Activated naive CD8-positive, alpha-beta T cell (primary cell): Measurements from ENCODE around the gene PACSIN3.

ENCODE experiments used
- H3K27ac Mint-ChIP-seq: one replicate; pipeline ENCODE4 v1.8.0; 2021; ENCODE audit warnings: mixed read lengths
- H3K27me3 Mint-ChIP-seq: one replicate; pipeline ENCODE4 v1.8.0; 2021; ENCODE audit warnings: mixed read lengths
- H3K36me3 Mint-ChIP-seq: one replicate; pipeline ENCODE4 v1.8.0; 2021; ENCODE audit warnings: mixed read lengths
- H3K4me1 Mint-ChIP-seq: one replicate; pipeline ENCODE4 v1.8.0; 2021; ENCODE audit warnings: low read depth, mixed read lengths
- H3K4me3 Mint-ChIP-seq: one replicate; pipeline ENCODE4 v1.8.0; 2021; ENCODE audit warnings: mild to moderate bottlenecking, mixed read lengths
- H3K9me3 Mint-ChIP-seq: one replicate; pipeline ENCODE4 v1.8.0; 2021; ENCODE audit warnings: low read depth, mixed read lengths

Gene PACSIN3

DNA sequence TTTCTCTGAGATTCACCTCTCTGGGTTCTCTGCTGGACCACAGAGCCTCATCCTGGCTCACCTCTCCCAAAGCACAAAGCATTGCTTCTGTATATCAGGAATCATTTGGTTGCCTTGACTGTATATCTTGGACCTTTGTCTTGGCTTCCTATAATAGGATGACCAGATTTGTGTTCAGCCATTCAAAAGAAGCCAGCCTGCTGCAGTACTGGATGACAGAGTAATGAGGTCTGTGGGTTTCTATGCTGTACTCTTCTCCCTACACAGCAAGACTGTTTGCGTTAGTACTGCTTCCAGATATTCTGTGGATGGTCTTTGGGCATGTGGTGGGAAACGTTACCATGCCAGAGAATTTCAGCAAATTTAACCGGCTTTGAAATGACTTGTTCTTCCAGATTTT lies 49.3 kb downstream of the PACSIN3 start:
- Mint-ChIP-seq H3K36me3 (peaks cover 13% of the 10 kb centered on the region), H3K27me3 (no peaks in the 10 kb centered on the region), H3K4me3 (no peak overlapping the region), H3K27ac (no peak overlapping the region), H3K4me1 (no peaks in the 10 kb centered on the region), H3K9me3 (no peaks in the 10 kb centered on the region)

DNA sequence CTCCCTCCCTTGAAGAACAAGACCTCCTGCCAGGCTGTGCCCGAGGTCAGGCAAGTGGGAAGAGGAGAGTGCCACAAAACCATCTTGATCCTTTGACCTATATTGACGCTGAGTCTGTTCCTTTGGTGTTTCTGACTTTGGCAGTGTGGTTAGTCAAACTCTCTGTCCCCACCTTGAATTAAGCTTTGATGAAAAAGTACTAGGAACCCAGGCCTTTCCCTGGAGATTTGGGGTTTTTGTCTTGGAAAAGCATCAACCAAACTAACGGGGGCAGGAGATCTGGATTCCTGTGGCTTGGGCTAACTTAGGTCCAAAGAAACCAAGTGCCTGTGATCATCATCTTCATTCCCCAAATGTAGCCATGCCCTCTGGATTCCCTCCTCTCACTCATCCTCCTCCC lies 49.9 kb downstream of the PACSIN3 start:
- no peaks in the 10 kb centered on the region for H3K4me1 Mint-ChIP-seq
- no peaks in the 10 kb centered on the region for H3K27me3 Mint-ChIP-seq
- H3K9me3 Mint-ChIP-seq: no peaks in the 10 kb centered on the region
- no peak overlapping the region for H3K4me3 Mint-ChIP-seq
- H3K27ac Mint-ChIP-seq: no peak overlapping the region
- H3K36me3 Mint-ChIP-seq: peaks cover 13% of the 10 kb centered on the region

DNA sequence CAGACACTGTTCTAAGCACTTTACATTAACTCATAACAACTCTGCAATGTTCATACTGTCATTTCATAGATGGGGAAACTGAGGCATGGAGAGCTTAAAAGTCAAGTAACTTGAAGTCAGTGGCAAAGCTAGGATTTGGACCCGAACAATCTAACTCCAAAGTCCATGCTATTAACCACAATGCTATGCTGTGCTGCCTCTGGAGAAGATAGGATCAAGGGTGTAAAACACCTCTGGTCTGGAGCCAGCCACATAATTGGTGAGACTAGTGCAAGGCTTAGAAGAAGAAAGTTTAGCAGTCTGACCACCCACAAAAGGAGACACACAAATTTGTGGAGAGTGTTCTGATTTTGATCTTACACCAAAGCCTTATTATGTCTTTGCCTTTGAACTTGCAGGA lies 53.3 kb downstream of the PACSIN3 start:
- peaks cover 6% of the 10 kb centered on the region for H3K36me3 Mint-ChIP-seq
- H3K9me3 Mint-ChIP-seq: no peaks in the 10 kb centered on the region
- no peak overlapping the region for H3K4me3 Mint-ChIP-seq
- no peak overlapping the region for H3K27ac Mint-ChIP-seq
- no peaks in the 10 kb centered on the region for H3K4me1 Mint-ChIP-seq
- no peaks in the 10 kb centered on the region for H3K27me3 Mint-ChIP-seq

DNA sequence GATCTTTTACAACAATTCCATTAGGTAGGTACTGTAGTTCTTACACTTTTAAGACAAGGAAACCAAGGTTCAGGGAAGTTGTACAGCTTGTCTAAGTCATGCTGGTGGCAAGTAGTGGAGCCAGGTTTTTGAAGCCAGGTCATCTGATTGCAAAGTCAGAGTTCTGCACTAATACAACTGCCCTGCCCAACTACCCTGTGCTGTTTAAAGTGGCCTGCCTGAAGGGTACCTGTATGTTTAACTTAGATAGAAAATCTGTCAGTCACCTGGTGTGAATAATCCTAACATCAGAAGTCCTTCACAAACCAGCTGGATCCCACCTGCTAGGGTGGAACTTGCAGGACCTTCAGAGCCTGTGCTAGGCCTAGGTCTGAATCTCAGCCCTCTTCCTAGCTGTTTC lies 53.7 kb downstream of the PACSIN3 start:
- Mint-ChIP-seq H3K36me3 (peaks cover 3% of the 10 kb centered on the region), H3K27ac (no peak overlapping the region), H3K27me3 (no peaks in the 10 kb centered on the region), H3K4me1 (no peaks in the 10 kb centered on the region), H3K4me3 (no peak overlapping the region), H3K9me3 (no peaks in the 10 kb centered on the region)

DNA sequence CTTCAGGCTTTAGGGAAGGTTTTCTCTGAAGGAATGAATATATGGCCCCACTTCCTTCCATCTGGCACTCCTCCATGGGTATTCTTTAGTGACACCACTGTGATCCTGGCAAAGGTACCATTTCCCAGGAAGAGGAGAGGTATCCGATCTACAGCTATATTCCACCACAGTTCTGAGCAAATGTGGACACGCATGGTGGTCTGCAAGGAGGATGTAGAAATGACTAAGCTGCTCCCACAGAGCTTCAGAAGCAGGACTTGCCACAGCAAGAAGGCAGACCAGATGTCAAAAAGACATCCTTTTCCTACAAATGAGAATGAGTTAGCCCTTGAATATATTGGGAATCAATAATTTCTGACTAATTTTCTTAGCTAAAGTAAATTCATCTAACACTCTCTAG lies 55.1 kb downstream of the PACSIN3 start:
- no peaks in the 10 kb centered on the region for H3K4me1 Mint-ChIP-seq
- H3K4me3 Mint-ChIP-seq: no peak overlapping the region
- H3K27me3 Mint-ChIP-seq: no peaks in the 10 kb centered on the region
- H3K27ac Mint-ChIP-seq: no peak overlapping the region
- no peaks in the 10 kb centered on the region for H3K36me3 Mint-ChIP-seq
- H3K9me3 Mint-ChIP-seq: no peaks in the 10 kb centered on the region

DNA sequence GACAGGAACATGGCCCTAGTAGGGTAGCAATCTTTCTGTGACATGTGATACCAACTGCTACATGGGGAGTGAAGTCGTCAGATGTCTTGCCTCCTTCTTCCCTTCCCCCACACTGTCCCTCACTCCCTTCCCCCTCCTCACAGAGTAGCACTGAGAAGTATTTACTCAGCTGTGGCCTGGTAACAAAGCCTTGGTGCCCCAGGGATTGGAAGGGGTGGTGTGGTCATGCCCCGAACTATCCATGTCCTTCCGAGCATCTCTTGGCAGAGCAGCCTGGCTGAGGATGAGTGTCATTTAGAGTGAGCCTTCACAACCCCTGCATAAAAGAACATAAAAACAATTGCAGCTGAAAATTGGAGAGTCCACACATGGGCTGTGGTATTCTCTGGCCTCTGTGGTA lies 55.7 kb downstream of the PACSIN3 start:
- Mint-ChIP-seq H3K4me3 (no peak overlapping the region), H3K36me3 (no peaks in the 10 kb centered on the region), H3K4me1 (no peaks in the 10 kb centered on the region), H3K9me3 (no peaks in the 10 kb centered on the region), H3K27me3 (no peaks in the 10 kb centered on the region), H3K27ac (no peak overlapping the region)
